HCT116 (cell line): ENCODE data around the gene RMND1. TPM values are rescaled to one million over a fixed set of nuclear protein-coding genes. Genes with fewer than 3 reads are reported as not detected.

Source experiments
- ATAC-seq: fragments of 200-7000 bp; cut with Tn5 transposase; 2 replicates; pipeline ENCODE4 v1.9.1; 2020; ENCODE audit warnings: mild to moderate bottlenecking, moderate library complexity
- BruUV-seq: library from RNA; stranded (reverse); fragments of 400-500 nt; replicated peaks from 2 replicates; lab custom pipeline; 2021; lab: Mats Ljungman, UMichigan
- CTCF ChIA-PET: fragments of 300-600 bp; sonication (Branson Sonifier 250); formaldehyde crosslinking; loops from one replicate; lab custom pipeline; 2021; ENCODE audit warnings: antibody characterized with exemption; lab: Charles Lee
- POLR2A ChIA-PET: fragments of 300-600, 350-600 bp; sonication (Branson Sonifier 250); formaldehyde crosslinking; loops from one replicate; lab custom pipeline; 2021; ENCODE audit warnings: antibody characterized with exemption; lab: Charles Lee
- RAD21 ChIA-PET, 2 experiments: fragments of 300-600 bp; sonication (Branson Sonifier 250); formaldehyde crosslinking; loops; one replicate each; lab custom pipeline; 2023; ENCODE audit warnings: low total read pairs in 2 of 2; ENCODE audit not compliant: uncharacterized antibody in 2 of 2, unreplicated experiment in 2 of 2, low non-redundant PET in 1 of 2; lab: Charles Lee
- DNase-seq: peaks from one replicate; pipeline ENCODE4 v3.0.0-alpha.2; 2010; ENCODE audit warnings: low read depth, low spot score
- H2AFZ ChIP-seq: fragments of 200-600 bp; shearing (Covaris generic), sonication (generic); 2 replicates; pipeline ENCODE4 v1.6.1; 2017; ENCODE audit warnings: low read depth, mixed run types, mixed read lengths, antibody characterized with exemption, low read length; ENCODE audit not compliant: poor library complexity, severe bottlenecking
- H3K27ac ChIP-seq: 2 replicates; pipeline ENCODE4 v1.5.1; 2012; ENCODE audit warnings: low read depth, low read length
- H3K27me3 ChIP-seq: fragments of 200-600 bp; sonication (generic); 2 replicates; pipeline ENCODE4 v1.6.1; 2016; ENCODE audit warnings: mixed run types, low read length, mixed read lengths; ENCODE audit not compliant: insufficient read depth
- H3K36me3 ChIP-seq, 2 experiments: fragments of 200-500 bp in 1 of 2; fragments of 200-600 bp in 1 of 2; sonication (Bioruptor generic) in 1 of 2; sonication (generic) in 1 of 2; 2 replicates each; pipeline versions ENCODE4 v1.5.1 to v1.6.1; 2014 to 2016; ENCODE audit warnings: low read length in 2 of 2, inconsistent platforms in 1 of 2, mixed read lengths in 1 of 2, mixed run types in 1 of 2; ENCODE audit not compliant: insufficient read depth in 2 of 2, control insufficient read depth in 1 of 2
- H3K4me1 ChIP-seq, 2 experiments: fragments of 200-600 bp in 1 of 2; sonication (generic) in 1 of 2; 2 replicates each; pipeline versions ENCODE4 v1.5.1 to v1.6.1; 2012 to 2017; ENCODE audit warnings: low read length in 2 of 2, inconsistent platforms in 1 of 2, mild to moderate bottlenecking in 1 of 2, mixed read lengths in 1 of 2, mixed run types in 1 of 2, moderate library complexity in 1 of 2; ENCODE audit not compliant: insufficient read depth in 2 of 2, control insufficient read depth in 1 of 2
- H3K4me2 ChIP-seq: fragments of 200-600 bp; sonication (generic); 2 replicates; pipeline ENCODE4 v1.6.1; 2017; ENCODE audit warnings: mixed run types, low read length, mixed read lengths
- H3K4me3 ChIP-seq, 2 experiments: fragments of 200-600 bp in 1 of 2; sonication (generic) in 1 of 2; replicated peaks in 1 of 2; 2 replicates each; pipeline ENCODE4 v1.5.1; 2011 to 2016; ENCODE audit warnings: low read length in 2 of 2, control low read depth in 1 of 2, low read depth in 1 of 2, mild to moderate bottlenecking in 1 of 2, mixed read lengths in 1 of 2, mixed run types in 1 of 2
- H3K79me2 ChIP-seq: fragments of 200-600 bp; sonication (generic); 2 replicates; pipeline ENCODE4 v1.6.1; 2017; ENCODE audit warnings: mild to moderate bottlenecking, mixed run types, low read length, moderate library complexity, mixed read lengths; ENCODE audit not compliant: insufficient read depth
- H3K9ac ChIP-seq: fragments of 200-600 bp; sonication (generic); 2 replicates; pipeline ENCODE4 v1.6.1; 2016; ENCODE audit warnings: low read length, mixed read lengths
- H3K9me2 ChIP-seq: fragments of 200-600 bp; sonication (generic), shearing (Covaris generic); 2 replicates; pipeline ENCODE4 v1.6.1; 2017; ENCODE audit warnings: mixed run types, mild to moderate bottlenecking, moderate library complexity; ENCODE audit not compliant: insufficient read depth
- H3K9me3 ChIP-seq, 2 experiments: fragments of 200-500 bp in 1 of 2; fragments of 200-600 bp in 1 of 2; sonication (Bioruptor generic) in 1 of 2; sonication (generic) in 1 of 2; 2 replicates each; pipeline ENCODE4 v1.6.1; 2014 to 2017; ENCODE audit warnings: low read length in 2 of 2, mixed read lengths in 2 of 2, inconsistent platforms in 1 of 2, low read depth in 1 of 2, mild to moderate bottlenecking in 1 of 2, mixed run types in 1 of 2, moderate library complexity in 1 of 2; ENCODE audit not compliant: control insufficient read depth in 1 of 2, insufficient read depth in 1 of 2
- H4K20me1 ChIP-seq: fragments of 200-600 bp; sonication (generic), shearing (Covaris generic); 2 replicates; pipeline ENCODE4 v1.6.1; 2017; ENCODE audit warnings: mixed run types, mild to moderate bottlenecking, moderate library complexity; ENCODE audit not compliant: insufficient read depth
- CEBPB ChIP-seq: IDR thresholded peaks from 2 replicates; pipeline ENCODE4 v1.6.1; 2012; ENCODE audit warnings: low read depth
- EGR1 ChIP-seq: IDR thresholded peaks from 2 replicates; pipeline ENCODE4 v1.6.1; 2012; ENCODE audit warnings: low read depth
- EZH2 ChIP-seq: fragments of 200-600 bp; sonication (generic); IDR thresholded peaks from 2 replicates; pipeline ENCODE4 v1.6.1; 2017; ENCODE audit warnings: antibody characterized with exemption, mixed run types
- EZH2phosphoT487 ChIP-seq: fragments of 200-600 bp; IDR thresholded peaks from 2 replicates; pipeline ENCODE4 v1.6.1; 2018; ENCODE audit warnings: antibody characterized with exemption, borderline replicate concordance
- FOSL1 ChIP-seq: IDR thresholded peaks from 2 replicates; pipeline ENCODE4 v1.6.1; 2012; ENCODE audit warnings: low read depth
- POLR2AphosphoS5 ChIP-seq: IDR thresholded peaks from 2 replicates; pipeline ENCODE4 v1.6.1; 2011; ENCODE audit warnings: mild to moderate bottlenecking, low read depth, low read length, moderate library complexity
- RAD21 ChIP-seq: IDR thresholded peaks from 2 replicates; pipeline ENCODE4 v1.6.1; 2012; ENCODE audit warnings: low read depth, mild to moderate bottlenecking
- SIN3A ChIP-seq: IDR thresholded peaks from 2 replicates; pipeline ENCODE4 v1.6.1; 2012; ENCODE audit warnings: low read depth
- TCF7L2 ChIP-seq: IDR thresholded peaks from 2 replicates; pipeline ENCODE4 v1.7.0; 2011; ENCODE audit warnings: borderline replicate concordance, inconsistent platforms; ENCODE audit not compliant: insufficient read depth, insufficient read length; ENCODE audit errors: extremely low read depth
- intact Hi-C: fragments of 100-400 bp; cut with micrococcal nuclease; formaldehyde crosslinking; loops from 2 replicates; pipeline ENCODE4 v1.10.0; 2022
- total RNA-seq: library from RNA; stranded (reverse); gene quantifications from one replicate; pipeline ENCODE4 v1.2.1, GENCODE V29; 2021; ENCODE audit not compliant: unreplicated experiment
- TF ChIP-seq, protein P1 (sequence below): IDR thresholded peaks from 2 replicates; pipeline ENCODE4 v1.6.1; 2011; ENCODE audit warnings: mild to moderate bottlenecking, low read length, moderate library complexity; ENCODE audit not compliant: insufficient replicate concordance; ENCODE audit errors: extremely low read depth
- TF ChIP-seq, protein P2 (sequence below): IDR thresholded peaks from 2 replicates; pipeline ENCODE4 v1.6.1; 2012
- TF ChIP-seq, protein P3 (sequence below): IDR thresholded peaks from 2 replicates; pipeline ENCODE4 v1.6.1; 2012; ENCODE audit warnings: low read depth
- TF ChIP-seq, protein P4 (sequence below), 3 experiments: fragments of 200-600 bp in 1 of 3; sonication (generic) in 1 of 3; IDR thresholded peaks in 2 of 3; conservative IDR thresholded peaks in 1 of 3; 2 replicates each; pipeline ENCODE4 v1.5.1; 2012 to 2017; ENCODE audit warnings: low read depth in 2 of 3, low read length in 2 of 3, antibody characterized with exemption in 1 of 3, borderline replicate concordance in 1 of 3, control low read depth in 1 of 3, mild to moderate bottlenecking in 1 of 3, mixed read lengths in 1 of 3, mixed run types in 1 of 3, moderate library complexity in 1 of 3; ENCODE audit not compliant: insufficient read depth in 1 of 3

Gene RMND1
- total RNA-seq, 1 experiment from 2014 or later: 28.0 TPM

DNA sequence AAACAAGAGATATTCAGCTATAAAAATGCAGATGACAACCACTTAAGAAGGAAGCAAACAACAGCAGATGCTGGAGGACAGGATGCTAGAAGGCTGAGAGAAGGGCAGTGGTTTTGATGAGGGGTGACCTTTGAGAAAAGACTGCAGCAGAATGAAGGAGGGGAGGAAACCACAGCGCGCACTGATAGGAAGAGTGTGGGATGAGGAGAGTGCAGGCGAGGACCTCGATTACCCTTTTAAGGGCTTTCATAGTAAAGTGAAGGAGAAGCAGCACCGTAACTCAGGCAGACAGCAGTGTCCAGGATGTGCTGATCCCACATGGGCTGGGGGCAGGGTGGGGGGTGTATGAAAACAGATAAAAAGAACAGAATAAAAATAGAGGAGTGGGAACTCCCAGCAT is 79.8 kb downstream of the RMND1 start:
- POLR2A ChIA-PET: no interaction called here
- Histone ChIP-seq H3K27me3 (no peaks in the 10 kb centered on the region), H4K20me1 (no peaks in the 10 kb centered on the region)

More for the DNA sequence above, 79.8 kb downstream of the RMND1 start:
- peaks cover 38% of the 10 kb centered on the region for H3K79me2 ChIP-seq
- H3K9me3 ChIP-seq: no peaks in the 10 kb centered on the region
- ATAC-seq (no peak), DNase-seq (no peak)
- no peak overlapping the region for H3K9ac ChIP-seq
- peaks cover 21 to 30% of the 10 kb centered on the region in 2 experiments for H3K4me1 ChIP-seq
- no peaks in the 10 kb centered on the region for H3K9me2 ChIP-seq
- H3K4me2 ChIP-seq: no peak overlapping the region
- TF ChIP-seq, protein P1, sequence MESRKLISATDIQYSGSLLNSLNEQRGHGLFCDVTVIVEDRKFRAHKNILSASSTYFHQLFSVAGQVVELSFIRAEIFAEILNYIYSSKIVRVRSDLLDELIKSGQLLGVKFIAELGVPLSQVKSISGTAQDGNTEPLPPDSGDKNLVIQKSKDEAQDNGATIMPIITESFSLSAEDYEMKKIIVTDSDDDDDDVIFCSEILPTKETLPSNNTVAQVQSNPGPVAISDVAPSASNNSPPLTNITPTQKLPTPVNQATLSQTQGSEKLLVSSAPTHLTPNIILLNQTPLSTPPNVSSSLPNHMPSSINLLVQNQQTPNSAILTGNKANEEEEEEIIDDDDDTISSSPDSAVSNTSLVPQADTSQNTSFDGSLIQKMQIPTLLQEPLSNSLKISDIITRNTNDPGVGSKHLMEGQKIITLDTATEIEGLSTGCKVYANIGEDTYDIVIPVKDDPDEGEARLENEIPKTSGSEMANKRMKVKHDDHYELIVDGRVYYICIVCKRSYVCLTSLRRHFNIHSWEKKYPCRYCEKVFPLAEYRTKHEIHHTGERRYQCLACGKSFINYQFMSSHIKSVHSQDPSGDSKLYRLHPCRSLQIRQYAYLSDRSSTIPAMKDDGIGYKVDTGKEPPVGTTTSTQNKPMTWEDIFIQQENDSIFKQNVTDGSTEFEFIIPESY: no peak
- TF ChIP-seq, protein P2, sequence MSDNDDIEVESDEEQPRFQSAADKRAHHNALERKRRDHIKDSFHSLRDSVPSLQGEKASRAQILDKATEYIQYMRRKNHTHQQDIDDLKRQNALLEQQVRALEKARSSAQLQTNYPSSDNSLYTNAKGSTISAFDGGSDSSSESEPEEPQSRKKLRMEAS: no peak
- TF ChIP-seq CEBPB (no peak), RAD21 (no peak), TCF7L2 (no peak), EZH2phosphoT487 (no peak), EGR1 (no peak), SIN3A (no peak), POLR2AphosphoS5 (no peak), EZH2 (no peak), FOSL1 (no peak)
- TF ChIP-seq, protein P3, sequence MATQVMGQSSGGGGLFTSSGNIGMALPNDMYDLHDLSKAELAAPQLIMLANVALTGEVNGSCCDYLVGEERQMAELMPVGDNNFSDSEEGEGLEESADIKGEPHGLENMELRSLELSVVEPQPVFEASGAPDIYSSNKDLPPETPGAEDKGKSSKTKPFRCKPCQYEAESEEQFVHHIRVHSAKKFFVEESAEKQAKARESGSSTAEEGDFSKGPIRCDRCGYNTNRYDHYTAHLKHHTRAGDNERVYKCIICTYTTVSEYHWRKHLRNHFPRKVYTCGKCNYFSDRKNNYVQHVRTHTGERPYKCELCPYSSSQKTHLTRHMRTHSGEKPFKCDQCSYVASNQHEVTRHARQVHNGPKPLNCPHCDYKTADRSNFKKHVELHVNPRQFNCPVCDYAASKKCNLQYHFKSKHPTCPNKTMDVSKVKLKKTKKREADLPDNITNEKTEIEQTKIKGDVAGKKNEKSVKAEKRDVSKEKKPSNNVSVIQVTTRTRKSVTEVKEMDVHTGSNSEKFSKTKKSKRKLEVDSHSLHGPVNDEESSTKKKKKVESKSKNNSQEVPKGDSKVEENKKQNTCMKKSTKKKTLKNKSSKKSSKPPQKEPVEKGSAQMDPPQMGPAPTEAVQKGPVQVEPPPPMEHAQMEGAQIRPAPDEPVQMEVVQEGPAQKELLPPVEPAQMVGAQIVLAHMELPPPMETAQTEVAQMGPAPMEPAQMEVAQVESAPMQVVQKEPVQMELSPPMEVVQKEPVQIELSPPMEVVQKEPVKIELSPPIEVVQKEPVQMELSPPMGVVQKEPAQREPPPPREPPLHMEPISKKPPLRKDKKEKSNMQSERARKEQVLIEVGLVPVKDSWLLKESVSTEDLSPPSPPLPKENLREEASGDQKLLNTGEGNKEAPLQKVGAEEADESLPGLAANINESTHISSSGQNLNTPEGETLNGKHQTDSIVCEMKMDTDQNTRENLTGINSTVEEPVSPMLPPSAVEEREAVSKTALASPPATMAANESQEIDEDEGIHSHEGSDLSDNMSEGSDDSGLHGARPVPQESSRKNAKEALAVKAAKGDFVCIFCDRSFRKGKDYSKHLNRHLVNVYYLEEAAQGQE: no peak
- TF ChIP-seq, protein P4, sequence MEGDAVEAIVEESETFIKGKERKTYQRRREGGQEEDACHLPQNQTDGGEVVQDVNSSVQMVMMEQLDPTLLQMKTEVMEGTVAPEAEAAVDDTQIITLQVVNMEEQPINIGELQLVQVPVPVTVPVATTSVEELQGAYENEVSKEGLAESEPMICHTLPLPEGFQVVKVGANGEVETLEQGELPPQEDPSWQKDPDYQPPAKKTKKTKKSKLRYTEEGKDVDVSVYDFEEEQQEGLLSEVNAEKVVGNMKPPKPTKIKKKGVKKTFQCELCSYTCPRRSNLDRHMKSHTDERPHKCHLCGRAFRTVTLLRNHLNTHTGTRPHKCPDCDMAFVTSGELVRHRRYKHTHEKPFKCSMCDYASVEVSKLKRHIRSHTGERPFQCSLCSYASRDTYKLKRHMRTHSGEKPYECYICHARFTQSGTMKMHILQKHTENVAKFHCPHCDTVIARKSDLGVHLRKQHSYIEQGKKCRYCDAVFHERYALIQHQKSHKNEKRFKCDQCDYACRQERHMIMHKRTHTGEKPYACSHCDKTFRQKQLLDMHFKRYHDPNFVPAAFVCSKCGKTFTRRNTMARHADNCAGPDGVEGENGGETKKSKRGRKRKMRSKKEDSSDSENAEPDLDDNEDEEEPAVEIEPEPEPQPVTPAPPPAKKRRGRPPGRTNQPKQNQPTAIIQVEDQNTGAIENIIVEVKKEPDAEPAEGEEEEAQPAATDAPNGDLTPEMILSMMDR (IDR thresholded peaks at IDR 0.05 in 2 of 3, conservative IDR thresholded peaks at IDR 0.05 in 1 of 3; ENCODE audit: borderline replicate concordance in 1 of 3, insufficient read depth in 1 of 3, low read depth in 2 of 3, low read length in 2 of 3): no peak
- no peak overlapping the region for H3K4me3 ChIP-seq
- intact Hi-C loops: no loop called here
- H3K27ac ChIP-seq: no peak overlapping the region
- CTCF ChIA-PET: no interaction called here
- RAD21 ChIA-PET: no interaction called here
- H3K36me3 ChIP-seq: peaks cover 0 to 9% of the 10 kb centered on the region in 2 experiments; a peak in 1 of 4 replicates
- BruUV-seq: no TSS peak
- no peak overlapping the region for H2AFZ ChIP-seq
